Measurements from ENCODE around the gene NHS.

The NHS gene

DNA sequence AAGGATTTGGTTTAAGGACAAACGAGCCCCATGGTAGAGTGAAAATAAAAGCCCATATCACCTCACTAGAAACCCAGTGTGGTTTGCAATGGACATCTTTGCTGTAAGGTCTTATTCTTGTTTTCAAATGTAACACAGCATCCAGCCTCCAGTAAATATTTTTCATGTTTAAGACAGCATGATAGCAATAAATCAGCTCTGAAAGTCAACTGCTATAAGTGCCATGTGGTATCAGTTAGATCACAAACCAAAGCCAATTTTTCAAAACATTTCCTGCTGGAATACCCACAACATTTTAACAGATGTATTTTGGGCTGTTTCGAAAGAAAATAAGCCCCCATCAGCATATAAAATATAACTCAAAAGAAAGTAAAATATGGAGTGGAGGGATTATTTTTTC is 338.3 kb downstream of the NHS start:
- ATAC-seq (ENCODE audit: insufficient read depth, low read depth): no peak

DNA sequence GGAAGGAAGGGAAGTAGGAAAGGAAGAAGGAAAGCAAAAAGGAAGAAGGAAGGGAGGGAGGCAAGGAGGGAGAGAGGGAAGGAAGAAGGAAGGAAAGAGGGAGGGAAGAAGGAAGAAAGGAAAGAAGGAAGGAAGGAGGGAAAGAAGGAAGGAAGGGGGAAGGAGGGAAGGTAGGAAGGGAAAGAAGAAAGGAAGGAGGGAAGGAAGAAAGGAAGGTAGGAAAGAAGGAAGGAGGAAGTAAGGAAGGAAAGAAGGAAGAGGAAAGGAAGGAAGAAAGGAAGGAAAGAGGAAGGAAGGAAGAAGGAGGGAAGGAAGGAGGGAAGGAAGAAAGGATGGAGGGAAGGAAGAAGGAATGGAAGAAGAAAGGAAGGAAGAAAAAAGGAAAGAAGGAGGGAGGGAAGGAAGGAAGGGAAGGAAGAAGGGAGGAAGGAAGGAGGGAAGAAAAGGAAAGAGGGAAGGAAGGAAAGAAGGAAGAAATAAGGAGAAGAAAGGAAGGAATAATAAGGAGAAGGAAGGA is 343.7 kb downstream of the NHS start:
- H2AFZ ChIP-seq (ENCODE audit: low read depth, low read length): no peak overlapping the region
- no peaks in the 10 kb centered on the region for H4K20me1 ChIP-seq (ENCODE audit: insufficient read depth, low read length)
- no peak overlapping the region for H3K4me3 ChIP-seq (ENCODE audit: low read depth in 1 of 2, low read length in 2 of 2)
- TF ChIP-seq EZH2 (IDR thresholded peaks at IDR 0.05; ENCODE audit: borderline replicate concordance, low read depth, low read length, severe bottlenecking): no peak
- TF ChIP-seq, protein P1, sequence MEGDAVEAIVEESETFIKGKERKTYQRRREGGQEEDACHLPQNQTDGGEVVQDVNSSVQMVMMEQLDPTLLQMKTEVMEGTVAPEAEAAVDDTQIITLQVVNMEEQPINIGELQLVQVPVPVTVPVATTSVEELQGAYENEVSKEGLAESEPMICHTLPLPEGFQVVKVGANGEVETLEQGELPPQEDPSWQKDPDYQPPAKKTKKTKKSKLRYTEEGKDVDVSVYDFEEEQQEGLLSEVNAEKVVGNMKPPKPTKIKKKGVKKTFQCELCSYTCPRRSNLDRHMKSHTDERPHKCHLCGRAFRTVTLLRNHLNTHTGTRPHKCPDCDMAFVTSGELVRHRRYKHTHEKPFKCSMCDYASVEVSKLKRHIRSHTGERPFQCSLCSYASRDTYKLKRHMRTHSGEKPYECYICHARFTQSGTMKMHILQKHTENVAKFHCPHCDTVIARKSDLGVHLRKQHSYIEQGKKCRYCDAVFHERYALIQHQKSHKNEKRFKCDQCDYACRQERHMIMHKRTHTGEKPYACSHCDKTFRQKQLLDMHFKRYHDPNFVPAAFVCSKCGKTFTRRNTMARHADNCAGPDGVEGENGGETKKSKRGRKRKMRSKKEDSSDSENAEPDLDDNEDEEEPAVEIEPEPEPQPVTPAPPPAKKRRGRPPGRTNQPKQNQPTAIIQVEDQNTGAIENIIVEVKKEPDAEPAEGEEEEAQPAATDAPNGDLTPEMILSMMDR (IDR thresholded peaks at IDR 0.05; ENCODE audit: borderline replicate concordance, extremely low read depth, low read length, poor library complexity, severe bottlenecking): no peak
- H3K9ac ChIP-seq (ENCODE audit: low read depth, low read length): no peak overlapping the region
- H3K79me2 ChIP-seq (ENCODE audit: insufficient read depth, low read length): no peaks in the 10 kb centered on the region
- ATAC-seq (ENCODE audit: insufficient read depth, low read depth) (no peak), DNase-seq (no peak)
- no peaks in the 10 kb centered on the region for H3K27me3 ChIP-seq (ENCODE audit: insufficient read depth, low read length, poor library complexity)
- no peaks in the 10 kb centered on the region for H3K4me1 ChIP-seq (ENCODE audit: insufficient read depth, low read length)
- no peaks in the 10 kb centered on the region for H3K36me3 ChIP-seq (ENCODE audit: insufficient read depth, low read length)
- no peak overlapping the region for H3K27ac ChIP-seq (ENCODE audit: low read length)
- no peaks in the 10 kb centered on the region for H3K9me3 ChIP-seq (ENCODE audit: insufficient read depth, low read length, severe bottlenecking)
- H3K4me2 ChIP-seq (ENCODE audit: insufficient read depth, low read length): no peak overlapping the region

More for the DNA sequence above, 338.3 kb downstream of the NHS start:
- Histone ChIP-seq H3K9me3 (ENCODE audit: insufficient read depth, low read length, severe bottlenecking) (no peaks in the 10 kb centered on the region), H3K4me2 (ENCODE audit: insufficient read depth, low read length) (no peak overlapping the region), H3K79me2 (ENCODE audit: insufficient read depth, low read length) (no peaks in the 10 kb centered on the region), H3K9ac (ENCODE audit: low read depth, low read length) (no peak overlapping the region), H3K36me3 (ENCODE audit: insufficient read depth, low read length) (no peaks in the 10 kb centered on the region), H4K20me1 (ENCODE audit: insufficient read depth, low read length) (no peaks in the 10 kb centered on the region), H3K27ac (ENCODE audit: low read length) (no peak overlapping the region), H3K4me3 (ENCODE audit: low read depth in 1 of 2, low read length in 2 of 2) (no peak overlapping the region), H2AFZ (ENCODE audit: low read depth, low read length) (no peak overlapping the region), H3K4me1 (ENCODE audit: insufficient read depth, low read length) (no peaks in the 10 kb centered on the region), H3K27me3 (ENCODE audit: insufficient read depth, low read length, poor library complexity) (no peaks in the 10 kb centered on the region)
- TF ChIP-seq EZH2 (IDR thresholded peaks at IDR 0.05; ENCODE audit: borderline replicate concordance, low read depth, low read length, severe bottlenecking): no peak
- TF ChIP-seq, protein P1 (IDR thresholded peaks at IDR 0.05; ENCODE audit: borderline replicate concordance, extremely low read depth, low read length, poor library complexity, severe bottlenecking): no peak
- no peak for DNase-seq

DNA sequence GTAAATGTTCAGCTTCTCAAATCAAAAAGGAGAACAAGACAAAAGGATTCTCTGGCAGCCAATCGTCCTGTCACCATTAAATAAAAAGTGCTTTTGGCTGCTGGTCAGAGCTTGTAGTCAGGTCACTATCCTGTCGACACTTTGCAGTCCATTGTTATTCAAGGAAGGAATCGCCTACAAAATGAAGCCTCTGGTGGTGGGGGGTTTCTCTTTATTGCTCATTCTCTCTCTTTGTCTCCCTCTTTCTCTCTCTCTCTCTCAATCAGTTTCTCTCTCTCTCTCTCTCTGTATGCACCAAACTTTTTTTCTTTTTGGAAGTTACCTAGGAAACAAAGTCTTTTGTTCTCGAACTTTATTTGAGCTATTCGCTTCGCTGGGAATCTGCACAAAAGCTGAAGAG is 344.7 kb downstream of the NHS start:
- no peaks in the 10 kb centered on the region for H3K79me2 ChIP-seq (ENCODE audit: insufficient read depth, low read length)
- DNase-seq: no peak
- no peak overlapping the region for H3K4me2 ChIP-seq (ENCODE audit: insufficient read depth, low read length)
- no peaks in the 10 kb centered on the region for H3K27me3 ChIP-seq (ENCODE audit: insufficient read depth, low read length, poor library complexity)
- no peak for ATAC-seq (ENCODE audit: insufficient read depth, low read depth)
- no peak overlapping the region for H3K4me3 ChIP-seq (ENCODE audit: low read depth in 1 of 2, low read length in 2 of 2)
- H4K20me1 ChIP-seq (ENCODE audit: insufficient read depth, low read length): no peaks in the 10 kb centered on the region
- no peak overlapping the region for H3K27ac ChIP-seq (ENCODE audit: low read length)
- TF ChIP-seq, protein P1 (IDR thresholded peaks at IDR 0.05; ENCODE audit: borderline replicate concordance, extremely low read depth, low read length, poor library complexity, severe bottlenecking): no peak
- TF ChIP-seq EZH2 (IDR thresholded peaks at IDR 0.05; ENCODE audit: borderline replicate concordance, low read depth, low read length, severe bottlenecking): no peak
- H2AFZ ChIP-seq (ENCODE audit: low read depth, low read length): no peak overlapping the region
- no peaks in the 10 kb centered on the region for H3K4me1 ChIP-seq (ENCODE audit: insufficient read depth, low read length)
- H3K9ac ChIP-seq (ENCODE audit: low read depth, low read length): no peak overlapping the region
- no peaks in the 10 kb centered on the region for H3K36me3 ChIP-seq (ENCODE audit: insufficient read depth, low read length)
- no peaks in the 10 kb centered on the region for H3K9me3 ChIP-seq (ENCODE audit: insufficient read depth, low read length, severe bottlenecking)

DNA sequence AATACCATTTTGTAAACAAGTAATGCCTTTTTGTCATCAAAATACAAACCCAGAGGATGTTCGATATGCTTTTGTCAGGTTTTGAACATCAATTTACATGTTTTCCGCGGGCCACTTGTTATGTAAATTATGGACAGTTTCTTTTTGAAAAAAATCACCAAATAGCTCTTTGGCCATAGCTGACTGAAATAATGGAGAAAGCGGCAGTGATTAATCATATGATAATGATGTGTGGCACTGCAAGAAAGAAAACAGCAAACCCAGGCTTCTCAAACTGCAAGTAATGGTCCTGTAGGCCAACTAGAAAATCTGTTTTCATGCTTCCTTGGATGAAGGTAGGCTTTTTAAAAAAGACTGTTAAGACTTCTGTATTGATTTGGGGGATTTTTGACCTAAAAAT is 346.7 kb downstream of the NHS start:
- TF ChIP-seq EZH2 (IDR thresholded peaks at IDR 0.05; ENCODE audit: borderline replicate concordance, low read depth, low read length, severe bottlenecking): no peak
- TF ChIP-seq, protein P1 (IDR thresholded peaks at IDR 0.05; ENCODE audit: borderline replicate concordance, extremely low read depth, low read length, poor library complexity, severe bottlenecking): no peak
- Histone ChIP-seq H3K4me2 (ENCODE audit: insufficient read depth, low read length) (no peak overlapping the region), H2AFZ (ENCODE audit: low read depth, low read length) (no peak overlapping the region), H3K4me1 (ENCODE audit: insufficient read depth, low read length) (no peaks in the 10 kb centered on the region), H3K36me3 (ENCODE audit: insufficient read depth, low read length) (no peaks in the 10 kb centered on the region), H3K4me3 (ENCODE audit: low read depth in 1 of 2, low read length in 2 of 2) (no peak overlapping the region), H4K20me1 (ENCODE audit: insufficient read depth, low read length) (no peaks in the 10 kb centered on the region), H3K27me3 (ENCODE audit: insufficient read depth, low read length, poor library complexity) (no peaks in the 10 kb centered on the region), H3K27ac (ENCODE audit: low read length) (no peak overlapping the region), H3K79me2 (ENCODE audit: insufficient read depth, low read length) (no peaks in the 10 kb centered on the region), H3K9ac (ENCODE audit: low read depth, low read length) (no peak overlapping the region), H3K9me3 (ENCODE audit: insufficient read depth, low read length, severe bottlenecking) (no peaks in the 10 kb centered on the region)
- DNase-seq: no peak
- ATAC-seq (ENCODE audit: insufficient read depth, low read depth): no peak
